ENCODE measurements around the gene TBC1D10B.

DNA sequence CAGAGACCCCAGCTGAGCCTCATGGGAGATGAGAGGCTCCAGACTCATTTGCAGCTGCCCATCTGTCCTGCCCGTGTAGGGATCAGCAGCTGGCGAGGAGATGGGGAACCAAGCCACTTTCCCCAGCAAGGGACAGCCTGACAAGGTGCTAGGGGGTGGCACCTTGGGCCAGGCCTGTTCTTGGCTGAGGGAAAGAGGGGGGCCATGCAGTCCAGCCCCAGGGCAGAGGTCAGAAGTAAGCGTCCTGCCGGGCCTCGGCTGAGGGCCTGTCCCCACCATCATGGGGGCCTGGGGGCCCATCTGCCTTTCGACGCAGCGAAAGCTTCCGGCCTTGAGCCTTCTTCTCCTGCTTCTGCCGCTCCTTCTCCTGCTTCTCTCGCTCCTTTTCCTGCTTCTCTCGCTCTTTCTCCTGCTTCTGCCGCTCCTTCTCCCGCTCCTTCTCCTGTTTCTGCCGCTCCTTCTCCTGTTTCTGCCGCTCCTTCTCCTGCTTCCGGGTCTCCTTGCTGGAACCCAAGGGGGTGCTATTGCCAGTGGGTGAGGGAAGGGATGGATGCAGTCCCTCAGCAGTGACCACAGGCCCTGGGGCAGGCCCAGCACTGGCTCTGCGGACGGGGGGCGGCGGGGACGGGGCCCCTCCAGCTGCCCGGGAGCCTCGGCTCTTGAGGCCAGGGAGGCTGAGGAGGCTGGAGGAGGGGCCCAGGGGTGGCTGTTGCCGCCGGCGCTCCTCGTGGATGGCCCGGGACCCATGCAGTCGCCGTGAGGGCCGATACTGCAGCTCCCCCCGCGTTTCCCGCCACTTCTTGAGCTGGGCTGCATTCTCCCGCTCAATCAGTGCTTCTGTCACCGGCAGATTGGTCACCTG lies 12.3 kb downstream of the TBC1D10B start:
- TF ChIP-seq, protein P1, sequence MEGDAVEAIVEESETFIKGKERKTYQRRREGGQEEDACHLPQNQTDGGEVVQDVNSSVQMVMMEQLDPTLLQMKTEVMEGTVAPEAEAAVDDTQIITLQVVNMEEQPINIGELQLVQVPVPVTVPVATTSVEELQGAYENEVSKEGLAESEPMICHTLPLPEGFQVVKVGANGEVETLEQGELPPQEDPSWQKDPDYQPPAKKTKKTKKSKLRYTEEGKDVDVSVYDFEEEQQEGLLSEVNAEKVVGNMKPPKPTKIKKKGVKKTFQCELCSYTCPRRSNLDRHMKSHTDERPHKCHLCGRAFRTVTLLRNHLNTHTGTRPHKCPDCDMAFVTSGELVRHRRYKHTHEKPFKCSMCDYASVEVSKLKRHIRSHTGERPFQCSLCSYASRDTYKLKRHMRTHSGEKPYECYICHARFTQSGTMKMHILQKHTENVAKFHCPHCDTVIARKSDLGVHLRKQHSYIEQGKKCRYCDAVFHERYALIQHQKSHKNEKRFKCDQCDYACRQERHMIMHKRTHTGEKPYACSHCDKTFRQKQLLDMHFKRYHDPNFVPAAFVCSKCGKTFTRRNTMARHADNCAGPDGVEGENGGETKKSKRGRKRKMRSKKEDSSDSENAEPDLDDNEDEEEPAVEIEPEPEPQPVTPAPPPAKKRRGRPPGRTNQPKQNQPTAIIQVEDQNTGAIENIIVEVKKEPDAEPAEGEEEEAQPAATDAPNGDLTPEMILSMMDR (IDR thresholded peaks at IDR 0.05) = no peak
- no peak for TF ChIP-seq ZFX (IDR thresholded peaks at IDR 0.05; ENCODE audit: borderline replicate concordance)

All from 22Rv1 (cell line).